ENCODE data around the gene CDC42BPA. TPM values are rescaled to one million over a fixed set of nuclear protein-coding genes. Genes with fewer than 3 reads are reported as not detected.

Gene CDC42BPA
- polyA plus RNA-seq, 1 donor (not counting 4 experiments of a cell fraction or from before 2014, with no cell fraction given): 9.2 TPM

GRCh38 chr1:226972931-226973330 lies 345.4 kb downstream of the CDC42BPA start:
- TF ChIP-seq EZH2 (IDR thresholded peaks at IDR 0.05; ENCODE audit: low read length): no peak
- no peak for TF ChIP-seq CTCF (optimal IDR thresholded peaks at IDR 0.05 in 1 of 3, IDR thresholded peaks at IDR 0.05 in 1 of 3, conservative IDR thresholded peaks at IDR 0.05 in 1 of 3; ENCODE audit: extremely low read depth in 1 of 3, insufficient read depth in 2 of 3, low read length in 3 of 3)
- Histone ChIP-seq H3K4me1 (ENCODE audit: control insufficient read depth, extremely low read depth, insufficient read depth, low read length) (peaks cover 9% of the 10 kb centered on the region), H3K4me3 (ENCODE audit: control insufficient read depth in 2 of 3, extremely low read depth in 1 of 3, insufficient read depth in 2 of 3, low read depth in 1 of 3, low read length in 3 of 3) (no peak overlapping the region), H2AFZ (ENCODE audit: control insufficient read depth, low read length) (no peak overlapping the region), H4K20me1 (ENCODE audit: control insufficient read depth, extremely low read depth, insufficient read depth, low read length) (no peaks in the 10 kb centered on the region), H3K9ac (ENCODE audit: control insufficient read depth, extremely low read depth, insufficient read depth, low read length) (no peak overlapping the region), H3K79me2 (ENCODE audit: control insufficient read depth, insufficient read depth, low read length) (no peaks in the 10 kb centered on the region), H3K9me3 (ENCODE audit: control insufficient read depth, low read depth, low read length) (no peaks in the 10 kb centered on the region), H3K27me3 (ENCODE audit: control insufficient read depth, extremely low read depth, insufficient read depth, low read length) (no peaks in the 10 kb centered on the region), H3K9me1 (ENCODE audit: control insufficient read depth, extremely low read depth, insufficient read depth, low read length) (no peaks in the 10 kb centered on the region), H3K4me2 (ENCODE audit: control insufficient read depth, extremely low read depth, insufficient read depth, low read depth, low read length) (no peak overlapping the region), H3K27ac (ENCODE audit: control insufficient read depth, insufficient read depth, low read length) (no peak overlapping the region), H3K36me3 (ENCODE audit: control insufficient read depth in 2 of 2, extremely low read depth in 1 of 2, insufficient read depth in 2 of 2, low read length in 2 of 2) (no peaks in the 10 kb centered on the region)
- FAIRE-seq (no peak), DNase-seq (ENCODE audit: low read depth, low spot score) (no peak)
- dilution Hi-C loops (cut with MboI; ENCODE audit: extremely low pct_ligation_motif_present, low sequenced_read_pairs): no loop called here

- H3K9ac ChIP-seq (ENCODE audit: control insufficient read depth, extremely low read depth, insufficient read depth, low read length): no peak overlapping the region
- no peak overlapping the region for H2AFZ ChIP-seq (ENCODE audit: control insufficient read depth, low read length)
- no peaks in the 10 kb centered on the region for H3K9me1 ChIP-seq (ENCODE audit: control insufficient read depth, extremely low read depth, insufficient read depth, low read length)
- no peaks in the 10 kb centered on the region for H3K36me3 ChIP-seq (ENCODE audit: control insufficient read depth in 2 of 2, extremely low read depth in 1 of 2, insufficient read depth in 2 of 2, low read length in 2 of 2)
- no peak overlapping the region for H3K4me2 ChIP-seq (ENCODE audit: control insufficient read depth, extremely low read depth, insufficient read depth, low read depth, low read length)
- no peaks in the 10 kb centered on the region for H4K20me1 ChIP-seq (ENCODE audit: control insufficient read depth, extremely low read depth, insufficient read depth, low read length)
- no peaks in the 10 kb centered on the region for H3K27me3 ChIP-seq (ENCODE audit: control insufficient read depth, extremely low read depth, insufficient read depth, low read length)
- FAIRE-seq (no peak), DNase-seq (ENCODE audit: low read depth, low spot score) (no peak)
- H3K4me1 ChIP-seq (ENCODE audit: control insufficient read depth, extremely low read depth, insufficient read depth, low read length): peaks cover 9% of the 10 kb centered on the region
- H3K27ac ChIP-seq (ENCODE audit: control insufficient read depth, insufficient read depth, low read length): no peak overlapping the region
- no peaks in the 10 kb centered on the region for H3K9me3 ChIP-seq (ENCODE audit: control insufficient read depth, low read depth, low read length)
- TF ChIP-seq EZH2 (IDR thresholded peaks at IDR 0.05; ENCODE audit: low read length): no peak
- TF ChIP-seq CTCF (optimal IDR thresholded peaks at IDR 0.05 in 1 of 3, IDR thresholded peaks at IDR 0.05 in 1 of 3, conservative IDR thresholded peaks at IDR 0.05 in 1 of 3; ENCODE audit: extremely low read depth in 1 of 3, insufficient read depth in 2 of 3, low read length in 3 of 3): no peak
- dilution Hi-C loops (cut with MboI; ENCODE audit: extremely low pct_ligation_motif_present, low sequenced_read_pairs): no loop called here
- H3K79me2 ChIP-seq (ENCODE audit: control insufficient read depth, insufficient read depth, low read length): no peaks in the 10 kb centered on the region
- H3K4me3 ChIP-seq (ENCODE audit: control insufficient read depth in 2 of 3, extremely low read depth in 1 of 3, insufficient read depth in 2 of 3, low read depth in 1 of 3, low read length in 3 of 3): no peak overlapping the region
These were observed 346.5 kb downstream of the CDC42BPA start for GRCh38 chr1:226971765-226972164.
